Breast epithelium (tissue), 3 donors: ENCODE data around the gene ARHGAP18.

Experiments
- CTCF ChIP-seq, 3 donors: fragments of 450-650 bp; IDR thresholded peaks; one replicate each; pipeline ENCODE4 v1.5.1; 2016 to 2017; ENCODE audit warnings: antibody characterized with exemption in 3 of 3, mild to moderate bottlenecking in 3 of 3, moderate library complexity in 3 of 3
- POLR2A ChIP-seq: fragments of 450-650 bp; IDR thresholded peaks from one replicate; pipeline ENCODE4 v1.6.1; 2016; ENCODE audit warnings: antibody characterized with exemption, mild to moderate bottlenecking, moderate library complexity

DNA sequence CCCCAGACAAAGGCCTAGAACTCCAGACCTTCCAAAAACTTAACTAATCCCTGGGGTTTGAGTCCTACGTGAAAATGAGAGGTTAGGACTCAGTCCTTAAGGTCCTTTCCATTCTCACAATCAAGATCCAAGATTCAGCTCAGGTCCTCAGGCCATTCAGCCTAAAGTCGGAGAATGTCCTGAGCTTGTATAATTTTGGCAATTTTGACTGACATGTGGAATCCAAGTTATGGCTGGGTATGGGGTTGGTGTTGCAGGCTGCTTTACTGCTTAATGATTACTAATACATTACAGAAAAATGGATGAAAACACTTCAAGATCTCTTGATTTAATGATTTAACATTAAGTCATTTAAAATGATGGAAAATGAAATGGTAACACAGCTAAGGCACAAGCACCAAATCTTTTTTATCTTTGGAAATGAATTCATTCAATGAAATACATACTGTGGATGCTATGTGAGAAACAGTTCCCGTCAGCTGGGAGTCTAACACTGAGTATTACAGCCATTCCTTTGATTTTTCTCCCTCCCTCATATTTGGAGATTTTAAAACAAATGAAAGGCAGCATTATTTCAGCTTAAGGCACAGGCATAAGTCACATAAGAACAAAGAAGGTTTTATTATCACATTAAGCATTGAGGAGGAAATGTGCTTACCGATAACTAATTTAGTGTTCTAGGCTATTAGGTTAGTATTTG, 1.3 kb downstream of the ARHGAP18 start:
- TF ChIP-seq CTCF (IDR thresholded peaks at IDR 0.05) (no peak), POLR2A (no peak)
